GM18507 (cell line): Measurements from ENCODE around the gene APOBEC4.

Experiments
- DNase-seq: peaks from one replicate; pipeline ENCODE4 v3.0.0; 2011; ENCODE audit warnings: low read depth; ENCODE audit not compliant: insufficient read length; ENCODE audit errors: extremely low spot score
- FAIRE-seq: peaks from 2 replicates; lab custom pipeline; 2011; peaks lifted over from hg19 to GRCh38; lab: Jason Lieb, UNC

APOBEC4 gene

DNA sequence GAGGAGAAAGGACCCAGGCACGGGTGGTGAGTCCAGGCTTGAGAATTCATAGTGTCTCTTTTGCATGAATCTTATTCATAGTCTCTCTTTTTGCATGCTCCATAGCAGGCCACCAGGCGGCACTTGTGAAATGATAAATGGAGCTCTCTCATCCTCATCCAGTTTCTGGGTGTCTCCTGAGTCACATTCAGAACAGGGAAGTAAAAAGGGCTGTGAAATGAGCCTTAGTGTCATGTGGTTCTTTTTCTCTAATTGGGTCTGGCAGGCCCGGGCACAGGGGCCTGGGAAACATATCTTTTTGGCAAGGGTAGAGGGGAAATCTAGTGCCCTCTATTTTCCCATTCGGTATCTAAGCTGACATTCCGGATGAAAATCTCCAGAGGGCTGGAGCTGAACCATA is 43.8 kb downstream of the APOBEC4 start:
- FAIRE-seq (peak; percentile 64), DNase-seq (no peak)

DNA sequence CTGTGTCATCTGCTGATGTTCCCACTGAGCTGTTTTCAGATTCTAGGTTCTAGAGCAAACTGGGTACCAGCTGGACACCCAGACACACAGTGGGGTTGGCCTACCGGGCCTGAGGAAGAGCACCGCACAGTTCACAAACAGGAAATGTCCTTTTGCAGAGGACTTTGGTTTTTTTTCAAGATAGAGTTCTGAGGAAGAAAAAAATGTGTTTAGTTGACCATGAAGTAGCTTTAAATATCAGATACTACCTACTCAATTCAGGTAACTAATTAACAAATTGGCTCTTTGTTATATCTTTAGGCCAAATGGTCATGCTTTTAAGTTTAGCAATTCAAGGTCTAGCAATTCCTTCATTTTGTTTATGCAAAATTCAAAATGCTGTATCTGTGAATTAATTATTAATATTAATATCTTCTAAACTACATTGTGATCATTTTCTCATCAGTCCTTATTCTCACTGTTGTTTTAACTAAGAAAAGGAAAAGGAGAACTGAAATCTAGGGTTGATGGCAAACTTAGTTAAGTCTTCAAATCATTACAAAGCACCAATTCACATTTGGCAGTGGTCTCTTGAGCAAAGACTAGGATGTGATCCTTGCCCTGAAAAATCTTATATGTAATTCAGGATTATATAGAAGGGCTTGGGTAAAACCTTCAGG is 45.7 kb downstream of the APOBEC4 start:
- no peak for DNase-seq
- FAIRE-seq: peak; percentile 88

- FAIRE-seq: no peak
These were observed 47.2 kb downstream of the APOBEC4 start for GRCh38 chr1:183605904-183606303.

DNA sequence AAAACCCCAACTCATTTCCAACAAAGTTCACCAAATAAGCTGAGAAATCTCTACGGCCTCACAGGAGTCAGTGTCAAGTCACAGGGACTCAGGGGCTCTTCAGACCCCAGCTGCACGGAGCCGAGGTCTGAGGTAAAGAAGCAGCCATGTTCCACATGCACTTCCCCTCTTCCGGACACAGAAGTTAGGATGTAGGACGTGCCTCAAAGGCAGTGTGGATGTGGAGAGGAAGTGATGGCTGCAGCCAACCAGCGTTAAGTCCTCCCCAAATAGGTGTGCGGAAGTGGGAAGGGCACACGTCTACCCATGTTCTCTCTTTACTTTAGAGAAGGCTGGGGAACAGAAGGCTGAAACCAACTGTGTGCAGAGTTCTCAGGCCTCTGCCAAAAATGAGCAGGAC is 48.3 kb downstream of the APOBEC4 start:
- FAIRE-seq (no peak), DNase-seq (no peak)

More at GRCh38 chr1:183605904-183606303, 47.2 kb downstream of the APOBEC4 start:
- no peak for DNase-seq

DNA sequence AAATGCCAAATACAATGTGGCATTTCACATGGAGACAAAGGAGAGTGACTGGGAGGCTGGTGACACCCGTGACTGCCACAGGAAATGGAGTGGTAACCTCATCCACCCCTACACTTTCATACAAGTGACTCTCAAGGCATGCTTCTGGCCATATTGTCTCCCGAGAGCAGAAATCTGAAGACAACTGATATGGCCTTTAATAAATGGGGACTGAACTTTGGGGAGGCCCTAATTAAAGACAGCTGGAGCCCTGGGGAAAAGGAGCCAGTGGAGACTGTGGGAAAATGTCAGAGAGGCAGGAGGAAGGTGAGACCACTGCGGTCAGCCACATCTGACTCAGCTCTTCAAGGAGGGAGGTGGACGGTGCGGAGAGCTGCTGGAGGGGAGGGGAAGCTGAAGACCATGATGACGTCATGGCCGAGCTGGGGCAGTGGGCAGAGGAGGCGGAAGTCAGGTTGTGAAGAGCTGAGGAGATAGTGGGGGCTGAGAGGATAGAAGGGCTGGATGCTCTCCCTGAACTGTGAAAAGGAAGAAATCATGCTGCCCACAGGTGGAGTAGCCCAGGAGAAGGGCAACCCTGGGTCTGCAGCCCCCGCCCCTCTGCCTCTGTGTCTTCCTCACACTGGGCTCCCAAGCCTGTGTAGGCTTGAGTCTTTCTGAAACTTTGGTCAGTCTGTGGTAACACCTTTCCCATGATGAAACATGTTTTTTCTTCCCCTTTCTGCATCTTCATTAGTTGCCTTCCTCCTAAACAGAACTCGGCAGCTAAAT is 48.9 kb downstream of the APOBEC4 start:
- DNase-seq: no peak
- peak; percentile 89 for FAIRE-seq

DNA sequence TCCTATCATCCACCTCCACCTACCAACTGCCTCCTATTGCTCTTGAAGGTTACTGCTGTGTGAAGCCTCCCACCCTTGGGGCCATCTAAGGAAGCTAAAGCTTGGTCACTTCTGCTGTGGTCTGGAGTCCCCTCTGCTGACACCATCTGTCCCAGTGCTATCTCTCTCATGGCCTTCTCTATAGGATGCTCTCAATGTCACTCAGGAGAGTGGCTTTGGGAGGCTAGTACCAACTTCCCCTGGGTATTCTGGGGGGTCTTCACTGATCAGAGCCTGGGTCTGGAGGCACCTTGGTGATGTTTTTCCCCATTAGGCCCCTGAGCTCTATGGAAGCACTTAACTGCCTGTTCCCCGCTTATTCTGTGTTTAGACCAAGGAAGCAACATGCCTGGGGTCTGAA is 50.6 kb downstream of the APOBEC4 start:
- FAIRE-seq: no peak
- DNase-seq: no peak

- FAIRE-seq (no peak), DNase-seq (no peak)
These were observed 52.5 kb downstream of the APOBEC4 start for GRCh38 chr1:183600634-183601033.

GRCh38 chr1:183600136-183600535 is 53.0 kb downstream of the APOBEC4 start:
- FAIRE-seq (no peak), DNase-seq (no peak)

DNA sequence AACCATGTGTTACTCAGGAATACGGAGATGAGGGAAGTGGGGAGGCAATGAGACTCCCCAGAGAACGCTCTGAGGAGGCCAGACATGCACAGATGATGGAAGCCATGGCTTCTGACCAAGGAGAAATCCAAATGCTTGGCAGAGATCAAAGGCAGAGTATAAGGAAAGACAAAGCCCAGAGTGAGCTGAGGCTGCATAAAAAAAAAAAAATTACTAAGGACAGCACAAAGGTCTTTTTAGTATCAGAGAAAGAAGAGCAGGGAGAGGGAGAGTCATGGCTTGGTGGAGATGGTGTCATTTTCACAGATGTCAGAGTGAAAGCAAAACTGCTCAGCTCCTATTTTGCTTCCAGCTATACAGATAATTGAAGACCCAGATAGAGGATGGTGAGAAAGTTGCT is 54.7 kb downstream of the APOBEC4 start:
- DNase-seq: no peak
- peak; percentile 88 for FAIRE-seq

DNA sequence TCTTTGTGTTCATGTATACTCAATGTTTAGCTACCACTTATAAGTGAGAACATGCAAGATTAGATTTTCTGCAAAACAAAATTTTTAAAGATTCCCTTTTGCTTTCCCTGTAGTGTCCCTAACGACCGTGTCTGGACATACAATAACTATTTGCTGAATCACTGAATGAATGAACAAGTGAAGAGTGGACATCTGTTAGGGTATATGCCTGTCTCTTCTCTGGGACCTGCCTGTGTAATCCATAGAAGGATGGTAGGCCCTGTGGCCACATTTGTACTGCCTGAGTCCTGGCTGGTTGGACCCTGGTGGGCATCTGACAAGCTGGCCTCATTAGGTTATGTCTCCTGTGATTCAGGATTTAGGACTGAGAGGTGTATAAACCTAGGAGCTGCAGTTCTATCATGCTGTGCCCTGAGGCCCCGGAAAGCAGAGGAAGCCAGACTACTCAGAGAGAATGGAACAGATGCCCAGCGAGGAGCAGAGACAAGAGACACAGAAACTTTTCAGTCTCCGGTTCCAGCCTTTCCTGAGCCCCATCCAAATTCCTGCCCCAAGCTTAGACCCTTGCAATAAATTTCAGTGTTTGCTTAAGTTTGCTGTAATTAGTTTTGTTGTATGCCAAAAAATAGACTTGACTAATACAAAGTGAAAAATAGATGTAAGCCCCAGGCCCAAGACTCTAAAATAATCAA is 55.3 kb downstream of the APOBEC4 start:
- DNase-seq (no peak), FAIRE-seq (no peak)

GRCh38 chr1:183596500-183596899 is 56.6 kb downstream of the APOBEC4 start:
- DNase-seq (no peak), FAIRE-seq (no peak)
